Ovary (tissue), 9 donors: Measurements from ENCODE around the gene SHISA8. TPM values are rescaled to one million over a fixed set of nuclear protein-coding genes. Genes with fewer than 3 reads are reported as not detected.

Source experiments
- DNase-seq, 5 donors: peaks; one replicate each; pipeline ENCODE4 v3.0.0-alpha.2; 2019 to 2020
- H3K27ac ChIP-seq, 2 donors: fragments of 200-600 bp; one replicate each; pipeline versions ENCODE4 v1.5.1 to v1.8.0; 2019 to 2022
- H3K27me3 ChIP-seq: fragments of 200-600 bp; one replicate; pipeline ENCODE4 v1.8.0; 2022
- H3K36me3 ChIP-seq: fragments of 200-600 bp; sonication (generic); one replicate; pipeline ENCODE4 v1.5.1; 2019
- H3K4me1 ChIP-seq: one replicate; pipeline ENCODE4 v1.8.1; 2013; ENCODE audit warnings: mild to moderate bottlenecking, moderate library complexity; ENCODE audit not compliant: insufficient read depth
- H3K4me3 ChIP-seq: fragments of 200-600 bp; sonication (generic); one replicate; pipeline ENCODE4 v1.5.1; 2017
- H3K9me3 ChIP-seq, 2 donors: fragments of 200-600 bp in 1 of 2; sonication (generic) in 1 of 2; one replicate each; pipeline versions ENCODE4 v1.5.1 to v1.8.1; 2013 to 2019; ENCODE audit warnings: mild to moderate bottlenecking in 1 of 2, moderate library complexity in 1 of 2
- EP300 ChIP-seq: sonication (generic); formaldehyde crosslinking; IDR thresholded peaks from one replicate; pipeline ENCODE4 v1.6.1; 2017; ENCODE audit warnings: antibody characterized with exemption
- POLR2A ChIP-seq: fragments of 450-650 bp; IDR thresholded peaks from one replicate; pipeline ENCODE4 v1.6.1; 2017; ENCODE audit warnings: antibody characterized with exemption, mild to moderate bottlenecking, moderate library complexity
- WGBS, 3 donors: extraction: QIAGEN DNeasy Blood & Tissue Kit in 1 of 3; methylation state at CpG; one replicate each; pipeline versions ENCODE4 v1.1.5 to v1.1.7; 2013 to 2017; 5-methylcytosine and 5-hydroxymethylcytosine counted together
- intact Hi-C, 4 donors: fragments of 100-400 bp; cut with DNase I; formaldehyde crosslinking; loops; one replicate each; pipeline versions ENCODE4 v1.11.0 to v1.15.1; 2022 to 2023
- polyA plus RNA-seq, 2 donors: library from polyadenylated mRNA; stranded (reverse); fragments of 200-250 nt in 1 of 2; fragments of 350-450 nt in 1 of 2; fragmentation: Illumina TruSeq in 1 of 2; extraction: RNeasy Lipid Tissue Mini Kit (QIAGEN cat#74804) in 1 of 2; gene quantifications; one replicate each; pipeline ENCODE4 v1.2.3, GENCODE V29; 2013 to 2014
- total RNA-seq, 7 donors: library from RNA; depleted of rRNA in 2 of 7; stranded (reverse); fragments of >200 nt in 2 of 7; fragmentation: NEBNext Ultra II Directional in 3 of 7; extraction: Animal tissue kit (Norgen Biotek cat#: 25700) in 3 of 7; gene quantifications; one replicate each; pipeline versions ENCODE4 v1.1.0 to v1.2.4, GENCODE V29; 2016 to 2023
- TF ChIP-seq, protein P1 (sequence below), 3 donors: fragments of 450-650 bp in 2 of 3; fragments of 200-600 bp in 1 of 3; IDR thresholded peaks; one replicate each; pipeline versions ENCODE4 v1.5.1 to v1.8.0; 2016 to 2022; ENCODE audit warnings: antibody characterized with exemption in 3 of 3, mild to moderate bottlenecking in 1 of 3
- donor health status: DM: no; HTN: no; CAD: no; lungs with moderate emphysema.
- donor health status: DM: no; HTN: no; CAD: no.
- donor health status: Bipolar disorder and iron deficiency.
- donor health status: DM: yes; HTN: yes; CAD: no.
- donor health status: DM: no; HTN: no; CAD: no.
- donor health status: DM: yes; HTN: yes; CAD: no.

Gene SHISA8
- total and polyA plus RNA-seq, 9 donors = 0.46 TPM; not detected in 8

DNA sequence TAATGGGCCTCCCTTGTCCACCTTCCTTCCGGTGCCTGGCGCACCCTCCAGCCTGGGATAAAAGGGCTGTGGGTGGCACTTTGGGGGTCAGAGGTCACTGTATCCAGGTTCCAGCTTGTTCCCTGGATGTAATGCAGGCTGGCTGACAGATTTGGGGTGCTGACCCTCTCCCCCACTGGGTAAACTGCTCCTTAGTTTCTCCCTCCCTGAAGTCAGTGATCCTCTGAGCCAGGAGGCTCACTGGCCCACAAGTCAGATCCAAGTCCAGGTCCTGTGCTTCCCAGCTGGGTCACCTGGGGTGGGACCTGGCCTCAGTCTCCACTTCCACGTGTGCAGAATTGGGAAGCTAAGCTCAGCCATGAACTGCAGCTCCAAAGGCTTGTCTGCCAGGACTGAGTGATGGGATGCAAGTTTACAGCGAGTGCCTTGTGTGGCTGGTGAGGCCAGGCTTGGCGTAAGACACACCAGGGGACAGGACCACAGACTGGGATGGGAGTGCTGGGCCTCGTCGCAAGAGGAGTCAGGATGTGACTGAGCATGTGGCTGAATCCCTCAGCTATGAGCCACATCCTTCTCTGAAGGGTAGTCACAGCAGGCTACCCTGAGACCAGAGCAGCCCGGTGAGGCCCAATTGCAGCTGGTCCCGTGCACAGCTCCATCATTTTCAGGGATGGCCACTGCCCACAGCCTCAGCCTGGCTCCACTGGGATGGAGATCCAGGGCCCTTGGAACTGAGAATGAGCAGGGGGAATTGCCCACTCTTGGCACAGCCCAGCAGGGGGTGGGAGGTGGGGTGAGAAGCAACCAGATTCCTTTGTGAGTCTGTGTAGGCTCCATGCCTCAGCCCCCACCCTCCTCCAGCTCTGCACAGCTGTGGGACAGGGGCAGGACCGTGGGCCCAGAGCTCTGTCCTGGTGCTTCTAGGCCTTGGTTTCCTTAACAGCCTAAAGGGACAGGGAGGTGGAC lies 7.2 kb downstream of the SHISA8 start:
- WGBS, 3 donors = 76 to 82% (median 81%) methylated on average over 9 to 10 of the region's 10 CpGs

DNA sequence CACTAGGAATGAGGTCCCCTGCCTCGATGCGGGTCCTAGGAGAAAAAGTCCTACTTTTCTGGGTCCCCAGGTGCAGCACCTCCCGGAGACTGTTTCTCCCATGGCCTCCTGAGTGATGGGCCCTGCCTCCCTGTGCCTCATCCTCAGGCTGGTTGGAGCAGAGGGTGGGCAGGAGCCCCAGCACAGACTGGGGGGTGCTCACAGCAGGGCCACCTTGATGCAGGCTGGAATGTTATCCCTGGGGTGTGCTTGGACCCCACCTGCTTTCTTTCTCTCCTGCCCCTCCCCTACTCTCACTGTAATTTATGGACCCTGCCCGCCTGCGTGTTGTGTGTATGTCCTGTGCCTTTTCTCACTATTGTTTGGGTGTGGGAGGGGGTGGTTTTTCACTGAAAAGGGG lies 8.1 kb downstream of the SHISA8 start:
- DNase-seq = no peak
- Histone ChIP-seq H3K36me3 (no peaks in the 10 kb centered on the region), H3K9me3 (no peaks in the 10 kb centered on the region), H3K4me3 (no peak overlapping the region), H3K27me3 (peaks cover 2% of the 10 kb centered on the region), H3K27ac (no peak overlapping the region), H3K4me1 (peaks cover 9% of the 10 kb centered on the region)
- no peak for TF ChIP-seq POLR2A
- no peak for TF ChIP-seq EP300
- TF ChIP-seq, protein P1, sequence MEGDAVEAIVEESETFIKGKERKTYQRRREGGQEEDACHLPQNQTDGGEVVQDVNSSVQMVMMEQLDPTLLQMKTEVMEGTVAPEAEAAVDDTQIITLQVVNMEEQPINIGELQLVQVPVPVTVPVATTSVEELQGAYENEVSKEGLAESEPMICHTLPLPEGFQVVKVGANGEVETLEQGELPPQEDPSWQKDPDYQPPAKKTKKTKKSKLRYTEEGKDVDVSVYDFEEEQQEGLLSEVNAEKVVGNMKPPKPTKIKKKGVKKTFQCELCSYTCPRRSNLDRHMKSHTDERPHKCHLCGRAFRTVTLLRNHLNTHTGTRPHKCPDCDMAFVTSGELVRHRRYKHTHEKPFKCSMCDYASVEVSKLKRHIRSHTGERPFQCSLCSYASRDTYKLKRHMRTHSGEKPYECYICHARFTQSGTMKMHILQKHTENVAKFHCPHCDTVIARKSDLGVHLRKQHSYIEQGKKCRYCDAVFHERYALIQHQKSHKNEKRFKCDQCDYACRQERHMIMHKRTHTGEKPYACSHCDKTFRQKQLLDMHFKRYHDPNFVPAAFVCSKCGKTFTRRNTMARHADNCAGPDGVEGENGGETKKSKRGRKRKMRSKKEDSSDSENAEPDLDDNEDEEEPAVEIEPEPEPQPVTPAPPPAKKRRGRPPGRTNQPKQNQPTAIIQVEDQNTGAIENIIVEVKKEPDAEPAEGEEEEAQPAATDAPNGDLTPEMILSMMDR (IDR thresholded peaks at IDR 0.05) = no peak
- intact Hi-C loops = no loop called here
- 88 to 93% (median 90%) methylated on average over 5 of the region's 5 CpGs for WGBS, 3 donors

More for the DNA sequence above, 7.2 kb downstream of the SHISA8 start:
- no peak for DNase-seq
- Histone ChIP-seq H3K36me3 (no peaks in the 10 kb centered on the region), H3K4me3 (no peak overlapping the region), H3K27me3 (peaks cover 2% of the 10 kb centered on the region), H3K27ac (no peak overlapping the region), H3K9me3 (no peaks in the 10 kb centered on the region), H3K4me1 (peaks cover 9% of the 10 kb centered on the region)
- TF ChIP-seq EP300 = no peak
- TF ChIP-seq POLR2A = no peak
- TF ChIP-seq, protein P1 (IDR thresholded peaks at IDR 0.05) = no peak
- intact Hi-C loops = no loop called here

DNA sequence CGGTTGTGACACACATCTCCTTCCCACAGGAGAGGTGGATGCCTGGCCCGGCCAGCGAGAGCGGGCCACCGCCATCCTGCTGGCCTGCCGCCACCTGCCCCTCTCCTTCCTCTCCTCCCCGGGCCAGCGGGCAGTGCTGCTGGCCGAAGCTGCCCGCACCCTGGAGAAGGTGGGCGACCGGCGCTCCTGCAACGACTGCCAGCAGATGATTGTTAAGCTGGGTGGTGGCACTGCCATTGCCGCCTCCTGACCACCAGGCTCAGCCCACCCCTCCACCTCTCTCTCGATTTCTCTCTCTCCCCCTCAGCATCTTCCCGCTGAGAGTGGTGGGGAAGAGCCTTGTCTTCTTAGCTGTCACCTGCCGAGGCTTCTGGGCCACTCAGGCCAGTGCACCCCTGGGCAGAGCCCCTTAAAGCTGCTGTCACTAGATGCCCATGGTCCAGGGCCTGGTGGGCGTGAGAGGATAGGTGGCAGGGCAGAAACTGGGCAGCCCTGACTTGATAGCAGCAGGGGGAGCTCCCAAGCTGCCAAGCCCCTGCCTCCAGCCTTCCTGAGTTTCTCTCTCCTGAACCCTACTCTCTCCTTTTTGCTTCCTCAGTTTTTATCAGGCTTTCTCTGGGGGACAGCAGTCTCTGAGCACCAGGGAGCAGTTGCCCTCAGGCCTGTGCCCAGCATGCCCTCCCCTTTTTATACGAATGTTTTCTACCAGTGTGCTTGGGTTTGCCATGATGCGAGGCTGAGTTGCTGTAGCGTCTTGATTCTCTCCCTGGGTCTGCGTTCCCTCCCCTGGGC lies 9.3 kb downstream of the SHISA8 start:
- no peaks in the 10 kb centered on the region for H3K9me3 ChIP-seq
- intact Hi-C loops = no loop called here
- H3K36me3 ChIP-seq = no peaks in the 10 kb centered on the region
- 87 to 91% (median 89%) methylated on average over 23 of the region's 23 CpGs for WGBS, 3 donors
- H3K4me3 ChIP-seq = no peak overlapping the region
- H3K4me1 ChIP-seq = peaks cover 5% of the 10 kb centered on the region
- TF ChIP-seq, protein P1 (IDR thresholded peaks at IDR 0.05) = no peak
- no peak overlapping the region for H3K27ac ChIP-seq
- H3K27me3 ChIP-seq = no peaks in the 10 kb centered on the region
- DNase-seq = no peak

DNA sequence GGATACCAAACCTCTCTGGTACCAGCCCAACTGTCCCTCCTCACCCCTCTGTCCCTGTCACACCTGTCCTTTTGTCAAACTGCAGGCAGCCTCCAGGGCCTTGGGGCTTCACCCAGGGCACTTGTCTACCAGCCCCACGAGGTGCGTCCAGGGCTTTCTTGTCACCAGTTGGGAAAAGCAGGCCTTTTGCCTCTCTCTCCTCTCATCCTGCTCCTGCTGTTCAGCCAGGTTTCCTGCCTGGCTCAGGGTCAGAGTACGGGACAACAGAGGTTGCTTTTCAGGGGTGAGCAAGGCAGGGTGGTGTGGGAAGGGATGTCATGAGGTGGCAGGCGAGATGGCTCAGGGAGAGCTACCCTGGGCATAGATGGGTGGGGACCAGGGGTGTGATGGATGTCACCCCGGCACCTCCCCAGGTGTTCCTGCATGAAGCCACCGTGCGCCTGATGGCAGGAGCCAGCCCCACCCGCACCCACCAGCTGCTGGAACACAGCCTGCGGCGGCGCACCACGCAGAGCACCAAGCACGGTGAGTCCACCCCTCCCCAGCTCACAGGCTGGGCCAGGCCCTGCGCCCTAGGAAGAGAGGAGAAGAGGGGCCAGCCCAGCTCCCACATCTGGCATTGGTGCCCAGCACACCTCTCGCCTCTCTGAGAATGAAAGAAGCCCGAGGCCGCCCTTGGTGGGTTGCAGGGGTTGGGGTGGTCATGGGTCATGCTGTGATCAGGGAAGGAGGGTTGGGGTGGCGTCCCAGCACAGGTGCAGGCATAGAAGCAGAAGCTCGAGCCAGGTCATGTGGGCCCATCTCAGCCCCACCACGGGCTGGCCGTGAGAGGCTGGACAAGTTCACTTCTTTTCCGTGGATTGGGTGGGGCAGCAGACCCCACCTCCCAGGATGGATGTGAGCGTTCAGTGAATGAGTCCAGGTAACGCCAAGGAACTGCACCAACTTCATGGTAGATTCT lies 10.1 kb downstream of the SHISA8 start:
- H3K9me3 ChIP-seq = no peaks in the 10 kb centered on the region
- 89 to 91% (median 90%) methylated on average over 24 of the region's 24 CpGs for WGBS, 3 donors
- H3K27ac ChIP-seq = no peak overlapping the region
- DNase-seq = no peak
- H3K36me3 ChIP-seq = no peaks in the 10 kb centered on the region
- H3K27me3 ChIP-seq = no peaks in the 10 kb centered on the region
- H3K4me3 ChIP-seq = no peak overlapping the region
- intact Hi-C loops = no loop called here
- TF ChIP-seq, protein P1 (IDR thresholded peaks at IDR 0.05) = no peak
- TF ChIP-seq POLR2A = no peak
- H3K4me1 ChIP-seq = peaks cover 3% of the 10 kb centered on the region
